ENCODE measurements around the gene NLN. TPM values are rescaled to one million over a fixed set of nuclear protein-coding genes. Genes with fewer than 3 reads are reported as not detected.
"Not testable (repeated sequence)": the region's sequence is repeated elsewhere in the genome, so short reads cannot be mapped to it uniquely, and the experiment has no call there.

The NLN gene
- total and polyA plus RNA-seq, 4 donors = 21.7 to 38.6 (median 24.2) TPM

DNA sequence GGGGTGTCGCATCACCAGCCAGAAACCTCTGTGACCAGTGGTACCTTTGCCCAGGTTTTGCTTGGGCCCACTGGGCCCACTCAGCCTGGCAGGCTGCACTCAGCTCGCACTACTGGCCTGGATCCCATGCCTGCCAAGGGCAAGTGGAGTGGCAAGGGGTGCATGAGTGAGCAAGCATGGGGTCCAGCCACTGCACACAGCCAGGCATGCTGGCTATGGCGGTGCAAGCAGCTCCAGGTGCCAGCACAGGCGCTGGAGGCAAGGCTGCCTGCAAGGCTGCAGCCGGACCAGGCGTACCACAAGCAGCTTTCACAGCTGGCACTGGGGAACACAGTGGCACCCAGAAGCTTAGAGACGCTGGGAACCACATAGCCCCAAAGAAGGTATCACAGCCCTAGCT is 80.1 kb downstream of the NLN start:
- Histone ChIP-seq H3K4me3 (ENCODE audit: low read depth, low read length) (no peak overlapping the region), H3K9me3 (ENCODE audit: control insufficient read depth, insufficient read depth, low read length) (peaks cover 3% of the 10 kb centered on the region), H3K27me3 (ENCODE audit: control insufficient read depth, insufficient read depth, low read length) (no peaks in the 10 kb centered on the region), H3K4me1 (ENCODE audit: control insufficient read depth, insufficient read depth, low read length) (peaks cover 5% of the 10 kb centered on the region), H3K36me3 (ENCODE audit: control insufficient read depth, insufficient read depth, low read length) (peaks cover 15% of the 10 kb centered on the region), H3K27ac (ENCODE audit: low read depth, low read length) (peak overlapping the region; percentile 12)
- 96% methylated on average over 7 of the region's 7 CpGs for WGBS (ENCODE audit: insufficient coverage)
- no peak for DNase-seq (ENCODE audit: low read depth in 4 of 6, low spot score in 6 of 6)

GRCh38 chr5:65802820-65803219 is 80.8 kb downstream of the NLN start:
- Histone ChIP-seq H3K4me3 (ENCODE audit: low read depth, low read length) (no peak overlapping the region), H3K4me1 (ENCODE audit: control insufficient read depth, insufficient read depth, low read length) (peaks cover 5% of the 10 kb centered on the region), H3K36me3 (ENCODE audit: control insufficient read depth, insufficient read depth, low read length) (peaks cover 15% of the 10 kb centered on the region), H3K27ac (ENCODE audit: low read depth, low read length) (no peak overlapping the region), H3K27me3 (ENCODE audit: control insufficient read depth, insufficient read depth, low read length) (no peaks in the 10 kb centered on the region), H3K9me3 (ENCODE audit: control insufficient read depth, insufficient read depth, low read length) (peaks cover 3% of the 10 kb centered on the region)
- 89% methylated on average over 3 of the region's 4 CpGs for WGBS (ENCODE audit: insufficient coverage)
- DNase-seq (ENCODE audit: low read depth in 4 of 6, low spot score in 6 of 6) = no peak

- Histone ChIP-seq H3K4me1 (ENCODE audit: control insufficient read depth, insufficient read depth, low read length) (peaks cover 8% of the 10 kb centered on the region), H3K36me3 (ENCODE audit: control insufficient read depth, insufficient read depth, low read length) (peaks cover 15% of the 10 kb centered on the region), H3K27ac (ENCODE audit: low read depth, low read length) (no peak overlapping the region), H3K27me3 (ENCODE audit: control insufficient read depth, insufficient read depth, low read length) (no peaks in the 10 kb centered on the region), H3K4me3 (ENCODE audit: low read depth, low read length) (no peak overlapping the region), H3K9me3 (ENCODE audit: control insufficient read depth, insufficient read depth, low read length) (peaks cover 3% of the 10 kb centered on the region)
- DNase-seq (ENCODE audit: low read depth in 4 of 6, low spot score in 6 of 6) = no peak
- WGBS (ENCODE audit: insufficient coverage) = 100% methylated on average over 3 of the region's 5 CpGs
These were observed 81.8 kb downstream of the NLN start for GRCh38 chr5:65803699-65804391.

- H3K36me3 ChIP-seq (ENCODE audit: control insufficient read depth, insufficient read depth, low read length) = peaks cover 15% of the 10 kb centered on the region
- no peak for DNase-seq (ENCODE audit: low read depth in 4 of 6, low spot score in 6 of 6)
- no peak overlapping the region for H3K27ac ChIP-seq (ENCODE audit: low read depth, low read length)
- H3K4me1 ChIP-seq (ENCODE audit: control insufficient read depth, insufficient read depth, low read length) = peaks cover 8% of the 10 kb centered on the region
- no peaks in the 10 kb centered on the region for H3K27me3 ChIP-seq (ENCODE audit: control insufficient read depth, insufficient read depth, low read length)
- H3K4me3 ChIP-seq (ENCODE audit: low read depth, low read length) = no peak overlapping the region
- no CpG with 5 or more reads among the region's 2 CpGs for WGBS (ENCODE audit: insufficient coverage)
- H3K9me3 ChIP-seq (ENCODE audit: control insufficient read depth, insufficient read depth, low read length) = peaks cover 3% of the 10 kb centered on the region
These were observed 83.1 kb downstream of the NLN start for GRCh38 chr5:65805089-65805488.

DNA sequence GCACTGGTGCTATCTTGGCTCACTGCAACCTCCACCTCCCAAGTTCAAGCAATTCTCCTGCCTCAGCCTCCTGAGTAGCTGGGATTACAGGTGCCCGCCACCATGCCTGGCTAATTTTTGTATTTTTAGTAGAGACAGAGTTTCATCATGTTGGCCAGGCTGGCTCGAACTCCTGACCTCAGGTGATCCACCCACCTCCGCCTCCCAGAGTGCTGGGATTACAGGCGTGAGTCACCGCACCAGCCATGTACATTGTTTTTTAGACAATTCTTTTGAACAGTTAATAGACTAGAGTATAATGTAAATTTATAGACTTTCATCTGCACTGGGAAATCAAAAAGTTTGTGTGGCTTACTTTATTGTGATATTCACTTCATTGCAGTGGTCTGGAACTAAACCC is 85.5 kb downstream of the NLN start:
- not testable (repeated sequence) for H3K36me3 ChIP-seq (ENCODE audit: control insufficient read depth, insufficient read depth, low read length); H3K9me3 ChIP-seq (ENCODE audit: control insufficient read depth, insufficient read depth, low read length); H3K4me1 ChIP-seq (ENCODE audit: control insufficient read depth, insufficient read depth, low read length); H3K4me3 ChIP-seq (ENCODE audit: low read depth, low read length); H3K27me3 ChIP-seq (ENCODE audit: control insufficient read depth, insufficient read depth, low read length); DNase-seq (ENCODE audit: low read depth in 4 of 6, low spot score in 6 of 6); H3K27ac ChIP-seq (ENCODE audit: low read depth, low read length)
- 100% methylated on average over 1 of the region's 5 CpGs for WGBS (ENCODE audit: insufficient coverage)

DNA sequence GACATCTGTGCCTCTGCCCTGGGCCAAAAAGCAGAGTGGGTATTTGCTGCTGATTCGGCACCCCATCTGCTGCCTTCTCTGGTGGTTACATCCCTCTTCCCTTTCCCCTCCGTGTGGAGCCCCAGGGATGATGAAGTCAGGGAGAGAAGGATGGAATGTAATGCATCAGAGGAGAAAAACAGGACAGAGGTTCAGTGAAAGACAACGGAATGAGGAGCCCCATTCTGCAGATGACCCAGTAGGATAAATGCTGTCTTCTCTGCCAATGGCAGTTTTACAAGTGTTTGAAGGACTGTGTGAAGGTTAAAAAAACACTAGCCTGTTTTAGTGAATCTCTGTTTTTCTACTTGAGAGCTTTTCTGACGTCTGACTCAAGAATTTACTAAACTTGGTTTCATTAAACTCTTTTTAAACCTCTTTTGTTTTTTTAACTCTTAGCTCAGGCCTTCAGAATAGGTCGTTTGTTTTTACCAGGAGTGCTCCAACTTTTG is 86.3 kb downstream of the NLN start:
- peak in 2 of 6 donors; percentile 14 to 88 for DNase-seq (ENCODE audit: low read depth in 4 of 6, low spot score in 6 of 6)
- Histone ChIP-seq H3K4me1 (ENCODE audit: control insufficient read depth, insufficient read depth, low read length) (peaks cover 7% of the 10 kb centered on the region), H3K27me3 (ENCODE audit: control insufficient read depth, insufficient read depth, low read length) (no peaks in the 10 kb centered on the region), H3K36me3 (ENCODE audit: control insufficient read depth, insufficient read depth, low read length) (peaks cover 5% of the 10 kb centered on the region), H3K9me3 (ENCODE audit: control insufficient read depth, insufficient read depth, low read length) (no peaks in the 10 kb centered on the region), H3K4me3 (ENCODE audit: low read depth, low read length) (no peak overlapping the region), H3K27ac (ENCODE audit: low read depth, low read length) (peak overlapping the region; percentile 53)
- WGBS (ENCODE audit: insufficient coverage) = 5% methylated on average over 2 of the region's 5 CpGs

GRCh38 chr5:65808818-65809217 is 86.8 kb downstream of the NLN start:
- Histone ChIP-seq H3K27me3 (ENCODE audit: control insufficient read depth, insufficient read depth, low read length) (no peaks in the 10 kb centered on the region), H3K4me3 (ENCODE audit: low read depth, low read length) (no peak overlapping the region), H3K9me3 (ENCODE audit: control insufficient read depth, insufficient read depth, low read length) (no peaks in the 10 kb centered on the region), H3K27ac (ENCODE audit: low read depth, low read length) (peak overlapping the region; percentile 53), H3K4me1 (ENCODE audit: control insufficient read depth, insufficient read depth, low read length) (peaks cover 7% of the 10 kb centered on the region), H3K36me3 (ENCODE audit: control insufficient read depth, insufficient read depth, low read length) (peaks cover 4% of the 10 kb centered on the region)
- DNase-seq (ENCODE audit: low read depth in 4 of 6, low spot score in 6 of 6) = no peak
- WGBS (ENCODE audit: insufficient coverage) = no CpG with 5 or more reads among the region's 1 CpG

- Histone ChIP-seq H3K4me3 (ENCODE audit: low read depth, low read length) (no peak overlapping the region), H3K27me3 (ENCODE audit: control insufficient read depth, insufficient read depth, low read length) (no peaks in the 10 kb centered on the region), H3K4me1 (ENCODE audit: control insufficient read depth, insufficient read depth, low read length) (peaks cover 7% of the 10 kb centered on the region), H3K27ac (ENCODE audit: low read depth, low read length) (peak overlapping the region; percentile 35), H3K36me3 (ENCODE audit: control insufficient read depth, insufficient read depth, low read length) (peaks cover 4% of the 10 kb centered on the region), H3K9me3 (ENCODE audit: control insufficient read depth, insufficient read depth, low read length) (no peaks in the 10 kb centered on the region)
- WGBS (ENCODE audit: insufficient coverage) = 37% methylated on average over 4 of the region's 8 CpGs
- DNase-seq (ENCODE audit: low read depth in 4 of 6, low spot score in 6 of 6) = peak in 4 of 6 donors; percentile 32 to 90 (median 47)
These were observed 88.0 kb downstream of the NLN start for GRCh38 chr5:65809817-65810531.

DNA sequence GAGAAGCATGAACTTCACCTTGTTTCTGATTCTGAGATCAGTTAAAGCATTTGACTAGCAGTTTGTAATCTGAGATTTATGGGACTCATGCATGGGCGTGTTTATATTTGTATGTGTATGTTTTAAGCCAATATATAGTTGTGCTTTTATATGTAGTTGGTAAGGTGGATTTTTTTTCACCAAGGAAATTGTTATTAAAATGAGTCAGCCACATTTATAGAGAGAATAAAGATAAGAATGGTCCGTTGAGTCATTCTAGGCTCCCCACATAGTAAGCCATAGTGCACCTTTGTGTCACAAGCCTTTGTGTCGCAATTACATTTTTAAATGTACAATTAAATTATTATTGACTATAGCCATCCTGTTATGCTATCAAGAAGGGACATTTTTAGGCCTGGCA is 89.0 kb downstream of the NLN start:
- no peak for DNase-seq (ENCODE audit: low read depth in 4 of 6, low spot score in 6 of 6)
- Histone ChIP-seq H3K36me3 (ENCODE audit: control insufficient read depth, insufficient read depth, low read length) (peaks cover 4% of the 10 kb centered on the region), H3K9me3 (ENCODE audit: control insufficient read depth, insufficient read depth, low read length) (no peaks in the 10 kb centered on the region), H3K4me3 (ENCODE audit: low read depth, low read length) (no peak overlapping the region), H3K27ac (ENCODE audit: low read depth, low read length) (no peak overlapping the region), H3K4me1 (ENCODE audit: control insufficient read depth, insufficient read depth, low read length) (peaks cover 7% of the 10 kb centered on the region), H3K27me3 (ENCODE audit: control insufficient read depth, insufficient read depth, low read length) (no peaks in the 10 kb centered on the region)
- no CpG with 5 or more reads among the region's 3 CpGs for whole genome bisulfite sequencing (ENCODE audit: insufficient coverage)

GRCh38 chr5:65811885-65812284 is 89.9 kb downstream of the NLN start:
- Histone ChIP-seq H3K4me3 (ENCODE audit: low read depth, low read length) (no peak overlapping the region), H3K9me3 (ENCODE audit: control insufficient read depth, insufficient read depth, low read length) (no peaks in the 10 kb centered on the region), H3K27me3 (ENCODE audit: control insufficient read depth, insufficient read depth, low read length) (no peaks in the 10 kb centered on the region), H3K27ac (ENCODE audit: low read depth, low read length) (no peak overlapping the region), H3K4me1 (ENCODE audit: control insufficient read depth, insufficient read depth, low read length) (peaks cover 7% of the 10 kb centered on the region), H3K36me3 (ENCODE audit: control insufficient read depth, insufficient read depth, low read length) (peaks cover 4% of the 10 kb centered on the region)
- DNase-seq (ENCODE audit: low read depth in 4 of 6, low spot score in 6 of 6) = no peak
- WGBS (ENCODE audit: insufficient coverage) = 86% methylated on average over 1 of the region's 3 CpGs
